ES-I3 (cell line): Measurements from ENCODE around the gene RARG.
"Not testable (repeated sequence)": the region's sequence is repeated elsewhere in the genome, so short reads cannot be mapped to it uniquely, and the experiment has no call there.

Experiments used
- H3K36me3 ChIP-seq: 2 replicates; pipeline ENCODE4 v1.6.1; 2013; ENCODE audit warnings: mild to moderate bottlenecking, low read length, control low read depth, moderate library complexity; ENCODE audit not compliant: insufficient read depth
- H3K4me1 ChIP-seq: 2 replicates; pipeline ENCODE4 v1.6.1; 2013; ENCODE audit warnings: mild to moderate bottlenecking, control low read depth, low read length; ENCODE audit not compliant: insufficient read depth
- H3K9ac ChIP-seq: 2 replicates; pipeline ENCODE4 v1.6.1; 2013; ENCODE audit warnings: low read depth, mild to moderate bottlenecking, low read length, moderate library complexity
- H3K9me3 ChIP-seq: 2 replicates; pipeline ENCODE4 v1.6.1; 2013; ENCODE audit warnings: mild to moderate bottlenecking, low read length, moderate library complexity; ENCODE audit not compliant: control insufficient read depth, insufficient read depth

Gene RARG

GRCh38 chr12:53214221-53214620, 17.8 kb downstream of the RARG start:
- Histone ChIP-seq H3K4me1 (peaks cover 39% of the 10 kb centered on the region), H3K9me3 (no peaks in the 10 kb centered on the region), H3K36me3 (no peaks in the 10 kb centered on the region), H3K9ac (no peak overlapping the region)

DNA sequence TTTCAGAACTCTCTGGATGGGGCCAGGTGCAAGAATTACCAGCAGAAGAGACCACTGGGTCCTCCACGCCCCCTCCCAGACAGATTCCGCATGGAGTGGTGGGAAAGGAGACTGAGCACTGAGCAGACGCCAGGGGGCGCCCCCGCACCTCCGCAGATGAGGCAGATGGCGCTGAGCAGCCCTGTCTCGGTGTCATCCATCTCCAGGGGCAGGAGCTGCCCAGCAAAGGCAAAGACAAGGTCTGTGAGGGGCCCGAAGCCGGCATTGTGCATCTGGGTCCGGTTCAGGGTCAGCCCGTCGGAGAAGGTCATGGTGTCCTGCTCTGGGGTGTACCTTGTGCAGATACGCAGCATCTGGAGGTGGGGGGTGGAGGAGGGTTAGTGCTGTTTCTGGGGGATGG, 18.7 kb downstream of the RARG start:
- H3K36me3 ChIP-seq, result no peaks in the 10 kb centered on the region
- no peaks in the 10 kb centered on the region for H3K9me3 ChIP-seq
- no peak overlapping the region for H3K9ac ChIP-seq
- H3K4me1 ChIP-seq, result peaks cover 37% of the 10 kb centered on the region

- H3K9ac ChIP-seq, result no peak overlapping the region
- peaks cover 33% of the 10 kb centered on the region for H3K4me1 ChIP-seq
- no peaks in the 10 kb centered on the region for H3K9me3 ChIP-seq
- no peaks in the 10 kb centered on the region for H3K36me3 ChIP-seq
Measured at GRCh38 chr12:53212931-53213330, 19.1 kb downstream of the RARG start.

- Histone ChIP-seq H3K9me3 (no peaks in the 10 kb centered on the region), H3K9ac (no peak overlapping the region), H3K4me1 (peaks cover 30% of the 10 kb centered on the region), H3K36me3 (no peaks in the 10 kb centered on the region)
Measured at GRCh38 chr12:53211476-53212381, 20.3 kb downstream of the RARG start.

DNA sequence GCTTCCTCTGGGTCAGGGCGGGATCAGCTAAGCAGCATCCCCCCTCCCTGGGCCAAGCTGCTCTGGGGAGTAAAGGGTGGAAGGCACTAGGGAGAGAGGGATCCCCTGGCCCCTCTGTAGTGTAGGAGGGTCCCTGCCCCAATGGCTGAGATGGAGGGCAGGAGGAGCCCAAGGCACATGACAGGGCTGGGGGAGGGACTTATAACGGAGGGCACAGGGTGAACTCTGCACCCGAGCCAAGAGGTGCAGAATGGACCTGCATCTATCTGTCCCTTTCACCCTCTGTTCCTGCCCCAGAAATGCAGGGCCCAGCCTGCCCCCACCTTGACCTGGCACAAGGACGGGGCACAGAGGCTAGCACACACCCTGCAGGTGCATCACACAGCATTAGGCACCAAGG, 21.2 kb downstream of the RARG start:
- H3K9ac ChIP-seq, result no peak overlapping the region
- H3K4me1 ChIP-seq, result peaks cover 22% of the 10 kb centered on the region
- no peaks in the 10 kb centered on the region for H3K9me3 ChIP-seq
- H3K36me3 ChIP-seq, result no peaks in the 10 kb centered on the region

- no peak overlapping the region for H3K9ac ChIP-seq
- no peaks in the 10 kb centered on the region for H3K9me3 ChIP-seq
- peaks cover 5% of the 10 kb centered on the region; the same call in 1 of the 2 replicates for H3K4me1 ChIP-seq
- no peaks in the 10 kb centered on the region for H3K36me3 ChIP-seq
Measured at GRCh38 chr12:53208877-53209463, 23.0 kb downstream of the RARG start.

DNA sequence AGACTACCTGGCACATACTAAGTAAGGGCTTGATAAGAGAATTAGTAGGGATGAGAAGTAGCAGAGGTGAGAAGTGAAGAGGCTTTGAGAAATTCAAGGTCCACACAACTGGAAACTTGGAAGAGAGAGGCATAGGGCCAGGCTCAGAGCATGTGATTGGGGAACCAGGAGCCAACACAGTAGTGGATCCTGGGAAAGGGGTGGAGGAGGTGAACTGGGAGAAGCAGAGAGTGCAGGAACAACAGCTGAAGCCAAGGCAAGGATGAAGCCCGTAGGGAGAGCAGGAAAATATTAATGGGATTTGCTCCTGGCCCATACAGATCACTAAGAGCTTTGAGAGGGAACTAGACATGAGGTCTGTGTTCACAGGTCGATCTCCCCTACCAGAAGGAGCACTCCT, 23.6 kb downstream of the RARG start:
- H3K36me3 ChIP-seq, result no peaks in the 10 kb centered on the region
- no peak overlapping the region for H3K9ac ChIP-seq
- no peaks in the 10 kb centered on the region for H3K4me1 ChIP-seq
- H3K9me3 ChIP-seq, result no peaks in the 10 kb centered on the region

DNA sequence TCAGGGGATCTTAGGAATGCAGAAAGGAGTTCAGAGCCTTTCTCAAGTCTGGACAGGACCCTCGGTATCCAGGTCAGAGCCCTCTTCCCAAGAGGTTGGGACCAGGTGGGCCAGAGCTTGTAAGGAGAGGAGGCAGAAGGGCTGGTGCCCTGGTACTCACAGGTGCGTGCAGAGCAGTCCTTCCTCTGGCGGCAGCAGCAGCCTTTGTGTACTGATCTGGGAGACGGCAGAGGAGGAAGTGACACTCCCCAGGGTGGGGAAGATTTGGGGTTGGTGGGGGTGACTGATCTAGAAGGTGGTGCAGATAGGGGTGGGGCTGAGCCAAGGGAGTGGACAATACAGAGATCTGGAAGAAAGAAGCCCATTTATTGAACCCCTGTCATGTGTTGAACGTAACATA, 25.0 kb downstream of the RARG start, which contains the start of gene ITGB7:
Gene ITGB7 (minus strand): TSS at position 210 of the 400 bp plus-strand sequence. CDS start 6,808 bp downstream, outside the sequence.
- H3K36me3 ChIP-seq, result no peaks in the 10 kb centered on the region
- no peaks in the 10 kb centered on the region for H3K9me3 ChIP-seq
- no peak within 1 kb of the TSS for H3K9ac ChIP-seq
- no peaks in the 10 kb centered on the region for H3K4me1 ChIP-seq

DNA sequence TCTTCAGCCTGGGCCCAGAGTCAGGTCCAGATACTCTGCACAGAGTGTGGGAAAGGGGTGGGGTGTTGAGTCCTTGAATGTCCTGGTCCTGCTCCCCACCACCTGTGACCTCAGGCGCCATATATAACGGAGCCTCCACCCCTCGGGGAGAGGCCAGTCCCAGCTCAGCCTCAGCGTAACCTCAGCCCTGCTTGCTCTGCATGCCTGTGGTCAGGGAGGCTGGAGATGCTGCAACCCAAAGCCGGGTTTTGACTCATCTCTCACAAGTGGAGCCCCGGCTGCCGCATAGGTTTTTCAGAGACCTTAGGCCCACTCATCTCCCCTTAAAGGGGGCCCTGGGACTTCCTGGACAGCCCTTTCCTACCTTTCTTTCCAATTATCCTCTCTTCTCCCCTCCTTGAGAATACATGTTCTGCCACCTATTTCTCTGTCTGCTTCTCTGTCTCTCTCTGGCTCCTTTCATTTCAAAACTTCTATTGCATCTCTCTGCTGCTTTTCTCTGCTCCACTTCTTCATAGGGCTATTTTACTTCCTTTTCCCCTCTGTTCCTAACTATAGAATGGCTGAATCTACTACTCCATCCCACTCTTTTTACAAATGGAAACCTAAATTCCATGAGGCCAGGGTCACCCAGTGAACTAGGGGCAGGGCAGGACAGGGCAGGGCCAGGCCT, 26.1 kb downstream of the RARG start:
- no peaks in the 10 kb centered on the region for H3K36me3 ChIP-seq
- H3K9ac ChIP-seq, result no peak overlapping the region
- no peaks in the 10 kb centered on the region for H3K9me3 ChIP-seq
- no peaks in the 10 kb centered on the region for H3K4me1 ChIP-seq

- no peak overlapping the region for H3K9ac ChIP-seq
- H3K4me1 ChIP-seq, result no peaks in the 10 kb centered on the region
- H3K9me3 ChIP-seq, result no peaks in the 10 kb centered on the region
- no peaks in the 10 kb centered on the region for H3K36me3 ChIP-seq
Measured at GRCh38 chr12:53204351-53204750, 27.7 kb downstream of the RARG start.

DNA sequence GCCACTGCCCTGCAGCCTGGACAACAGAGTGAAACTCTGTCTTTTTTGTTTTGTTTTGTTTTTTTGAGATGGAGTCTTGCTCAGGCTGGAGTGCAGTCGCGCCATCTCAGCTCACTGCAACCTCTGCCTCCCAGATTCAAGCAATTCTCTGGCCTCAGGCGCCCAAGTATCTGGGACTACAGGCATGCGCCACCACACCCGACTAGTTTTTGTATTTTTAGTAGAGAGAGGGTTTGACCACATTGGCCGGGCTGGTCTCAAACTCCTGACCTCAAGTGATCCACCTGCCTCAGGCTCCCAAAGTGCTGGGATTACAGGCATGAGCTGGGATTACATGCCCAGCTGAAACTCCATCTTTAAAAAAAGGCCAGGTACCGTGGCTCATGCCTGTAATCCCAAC, 29.7 kb downstream of the RARG start:
- not testable (repeated sequence) for H3K9ac ChIP-seq, H3K4me1 ChIP-seq

DNA sequence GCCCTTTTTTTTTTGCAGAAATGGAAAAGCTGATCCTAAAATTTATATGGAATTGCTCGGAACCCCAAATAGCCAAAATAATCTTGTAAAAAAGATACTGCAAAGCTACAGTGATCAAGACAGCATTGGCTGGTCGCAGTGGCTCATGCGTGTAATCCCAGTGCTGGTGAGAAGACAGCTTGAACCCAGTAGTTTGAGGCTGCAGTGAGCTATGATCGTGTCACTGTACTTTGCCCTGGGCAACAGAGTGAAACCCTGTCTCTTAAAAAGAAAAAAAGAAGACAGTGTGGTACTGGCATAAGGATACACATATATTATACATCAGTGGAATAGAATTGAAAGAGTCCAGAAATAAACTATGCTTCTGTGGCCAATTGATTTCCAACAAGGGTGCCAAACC, 30.4 kb downstream of the RARG start:
- Histone ChIP-seq H3K9ac (no peak overlapping the region), H3K4me1 (no peaks in the 10 kb centered on the region), H3K9me3 (no peaks in the 10 kb centered on the region), H3K36me3 (no peaks in the 10 kb centered on the region)

More for the DNA sequence above, 29.7 kb downstream of the RARG start:
- not testable (repeated sequence) for H3K9me3 ChIP-seq, H3K36me3 ChIP-seq

- no peaks in the 10 kb centered on the region for H3K36me3 ChIP-seq
- H3K9ac ChIP-seq, result no peak overlapping the region
- no peaks in the 10 kb centered on the region for H3K4me1 ChIP-seq
- H3K9me3 ChIP-seq, result no peaks in the 10 kb centered on the region
Measured at GRCh38 chr12:53201177-53201541, 30.9 kb downstream of the RARG start.

GRCh38 chr12:53200458-53201176, 31.4 kb downstream of the RARG start:
- Histone ChIP-seq H3K9ac (no peak overlapping the region), H3K9me3 (no peaks in the 10 kb centered on the region), H3K36me3 (no peaks in the 10 kb centered on the region), H3K4me1 (no peaks in the 10 kb centered on the region)
